ENCODE data around the gene ZNF622. TPM values are rescaled to one million over a fixed set of nuclear protein-coding genes. Genes with fewer than 3 reads are reported as not detected.

The ZNF622 gene
- total and polyA plus RNA-seq, 10 of the 15 experiments (the other 5 are each of a cell fraction or from before 2014, with no cell fraction given) = 9.0 to 60.3 (median 31.0) TPM

GRCh38 chr5:16406630-16407029, 59.0 kb downstream of the ZNF622 start:
- POLR2A ChIA-PET = no interaction called here
- intact Hi-C loops (cut with micrococcal nuclease; ENCODE audit: unreplicated experiment) (no loop called here), in situ Hi-C loops (cut with MboI) (no loop called here)
- Histone ChIP-seq H4K20me1 (ENCODE audit: control insufficient read depth, insufficient read depth) (no peaks in the 10 kb centered on the region), H3K4me2 (ENCODE audit: control insufficient read depth, insufficient read depth) (no peak overlapping the region), H3K27me3 (replicated peaks in 1 of 2; ENCODE audit: control insufficient read depth in 2 of 2, insufficient read depth in 2 of 2, low read length in 1 of 2) (no peaks in the 10 kb centered on the region), H3K36me3 (ENCODE audit: control insufficient read depth in 2 of 2, insufficient read depth in 2 of 2, low read length in 1 of 2) (no peaks in the 10 kb centered on the region), H3K79me2 (ENCODE audit: control insufficient read depth, insufficient read depth, low read length) (no peaks in the 10 kb centered on the region), H3K27ac (ENCODE audit: control insufficient read depth, insufficient read depth) (no peak overlapping the region), H3K4me3 (no peak overlapping the region), H3K9me3 (replicated peaks; ENCODE audit: control insufficient read depth, insufficient read depth, low read length) (no peaks in the 10 kb centered on the region), H3K9ac (ENCODE audit: control insufficient read depth, insufficient read depth, low read length) (no peak overlapping the region), H3K4me1 (ENCODE audit: control insufficient read depth, insufficient read depth, low read length) (no peaks in the 10 kb centered on the region), H2AFZ (ENCODE audit: control insufficient read depth, low read depth, low read length) (no peak overlapping the region)
- SMC1A ChIA-PET (ENCODE audit: uncharacterized antibody, unreplicated experiment) = no interaction called here
- FAIRE-seq (no peak), DNase-seq (ENCODE audit: low read depth, low spot score) (no peak), ATAC-seq (no peak)
- TF ChIP-seq BCL11A (IDR thresholded peaks at IDR 0.05; ENCODE audit: low read depth, low read length) (no peak), GATAD2B (conservative IDR thresholded peaks at IDR 0.05; ENCODE audit: low read depth) (no peak), PKNOX1 (IDR thresholded peaks at IDR 0.05) (no peak), PAX5 (IDR thresholded peaks at IDR 0.05; ENCODE audit: borderline replicate concordance, low read depth, low read length) (no peak), ESRRA (IDR thresholded peaks at IDR 0.05; ENCODE audit: low read length) (no peak), IKZF2 (IDR thresholded peaks at IDR 0.05) (no peak), SP1 (IDR thresholded peaks at IDR 0.05; ENCODE audit: low read depth, low read length) (no peak), TCF3 (IDR thresholded peaks at IDR 0.05; ENCODE audit: borderline replicate concordance, insufficient read depth, low read depth, low read length) (no peak), NBN (IDR thresholded peaks at IDR 0.05) (no peak), RUNX3 (IDR thresholded peaks at IDR 0.05; ENCODE audit: low read length) (no peak), JUND (IDR thresholded peaks at IDR 0.05; ENCODE audit: low read depth, low read length) (no peak), NFYA (IDR thresholded peaks at IDR 0.05; ENCODE audit: borderline replicate concordance, low read depth, low read length) (no peak), CREB1 (IDR thresholded peaks at IDR 0.05; ENCODE audit: low read depth) (no peak), SUPT20H (IDR thresholded peaks at IDR 0.05; ENCODE audit: borderline replicate concordance, control insufficient read depth, low read depth, low read length) (no peak), RFX5 (IDR thresholded peaks at IDR 0.05; ENCODE audit: low read depth, low read length) (no peak)
- TF ChIP-seq, protein P1, sequence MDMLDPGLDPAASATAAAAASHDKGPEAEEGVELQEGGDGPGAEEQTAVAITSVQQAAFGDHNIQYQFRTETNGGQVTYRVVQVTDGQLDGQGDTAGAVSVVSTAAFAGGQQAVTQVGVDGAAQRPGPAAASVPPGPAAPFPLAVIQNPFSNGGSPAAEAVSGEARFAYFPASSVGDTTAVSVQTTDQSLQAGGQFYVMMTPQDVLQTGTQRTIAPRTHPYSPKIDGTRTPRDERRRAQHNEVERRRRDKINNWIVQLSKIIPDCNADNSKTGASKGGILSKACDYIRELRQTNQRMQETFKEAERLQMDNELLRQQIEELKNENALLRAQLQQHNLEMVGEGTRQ (IDR thresholded peaks at IDR 0.05; ENCODE audit: borderline replicate concordance, low read depth, low read length) = no peak
- TF ChIP-seq, protein P2, sequence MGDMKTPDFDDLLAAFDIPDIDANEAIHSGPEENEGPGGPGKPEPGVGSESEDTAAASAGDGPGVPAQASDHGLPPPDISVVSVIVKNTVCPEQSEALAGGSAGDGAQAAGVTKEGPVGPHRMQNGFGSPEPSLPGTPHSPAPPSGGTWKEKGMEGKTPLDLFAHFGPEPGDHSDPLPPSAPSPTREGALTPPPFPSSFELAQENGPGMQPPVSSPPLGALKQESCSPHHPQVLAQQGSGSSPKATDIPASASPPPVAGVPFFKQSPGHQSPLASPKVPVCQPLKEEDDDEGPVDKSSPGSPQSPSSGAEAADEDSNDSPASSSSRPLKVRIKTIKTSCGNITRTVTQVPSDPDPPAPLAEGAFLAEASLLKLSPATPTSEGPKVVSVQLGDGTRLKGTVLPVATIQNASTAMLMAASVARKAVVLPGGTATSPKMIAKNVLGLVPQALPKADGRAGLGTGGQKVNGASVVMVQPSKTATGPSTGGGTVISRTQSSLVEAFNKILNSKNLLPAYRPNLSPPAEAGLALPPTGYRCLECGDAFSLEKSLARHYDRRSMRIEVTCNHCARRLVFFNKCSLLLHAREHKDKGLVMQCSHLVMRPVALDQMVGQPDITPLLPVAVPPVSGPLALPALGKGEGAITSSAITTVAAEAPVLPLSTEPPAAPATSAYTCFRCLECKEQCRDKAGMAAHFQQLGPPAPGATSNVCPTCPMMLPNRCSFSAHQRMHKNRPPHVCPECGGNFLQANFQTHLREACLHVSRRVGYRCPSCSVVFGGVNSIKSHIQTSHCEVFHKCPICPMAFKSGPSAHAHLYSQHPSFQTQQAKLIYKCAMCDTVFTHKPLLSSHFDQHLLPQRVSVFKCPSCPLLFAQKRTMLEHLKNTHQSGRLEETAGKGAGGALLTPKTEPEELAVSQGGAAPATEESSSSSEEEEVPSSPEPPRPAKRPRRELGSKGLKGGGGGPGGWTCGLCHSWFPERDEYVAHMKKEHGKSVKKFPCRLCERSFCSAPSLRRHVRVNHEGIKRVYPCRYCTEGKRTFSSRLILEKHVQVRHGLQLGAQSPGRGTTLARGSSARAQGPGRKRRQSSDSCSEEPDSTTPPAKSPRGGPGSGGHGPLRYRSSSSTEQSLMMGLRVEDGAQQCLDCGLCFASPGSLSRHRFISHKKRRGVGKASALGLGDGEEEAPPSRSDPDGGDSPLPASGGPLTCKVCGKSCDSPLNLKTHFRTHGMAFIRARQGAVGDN (IDR thresholded peaks at IDR 0.05) = no peak
- TF ChIP-seq, protein P3, sequence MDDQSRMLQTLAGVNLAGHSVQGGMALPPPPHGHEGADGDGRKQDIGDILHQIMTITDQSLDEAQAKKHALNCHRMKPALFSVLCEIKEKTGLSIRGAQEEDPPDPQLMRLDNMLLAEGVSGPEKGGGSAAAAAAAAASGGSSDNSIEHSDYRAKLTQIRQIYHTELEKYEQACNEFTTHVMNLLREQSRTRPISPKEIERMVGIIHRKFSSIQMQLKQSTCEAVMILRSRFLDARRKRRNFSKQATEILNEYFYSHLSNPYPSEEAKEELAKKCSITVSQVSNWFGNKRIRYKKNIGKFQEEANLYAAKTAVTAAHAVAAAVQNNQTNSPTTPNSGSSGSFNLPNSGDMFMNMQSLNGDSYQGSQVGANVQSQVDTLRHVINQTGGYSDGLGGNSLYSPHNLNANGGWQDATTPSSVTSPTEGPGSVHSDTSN (IDR thresholded peaks at IDR 0.05; ENCODE audit: insufficient replicate concordance, low read depth, low read length) = no peak
- CTCF ChIA-PET = no interaction called here
- RAD21 ChIA-PET (ENCODE audit: unreplicated experiment) = no interaction called here
- BruUV-seq (replicated peaks) = no TSS peak
- whole genome bisulfite sequencing (ENCODE audit: insufficient coverage, insufficient replicate concordance, low lambda C conversion rate, missing lambda C conversion rate) = 5% methylated on average over 1 of the region's 1 CpG

Measured in GM12878 (cell line).